Measurements from ENCODE around the gene BST1.

Gene BST1

DNA sequence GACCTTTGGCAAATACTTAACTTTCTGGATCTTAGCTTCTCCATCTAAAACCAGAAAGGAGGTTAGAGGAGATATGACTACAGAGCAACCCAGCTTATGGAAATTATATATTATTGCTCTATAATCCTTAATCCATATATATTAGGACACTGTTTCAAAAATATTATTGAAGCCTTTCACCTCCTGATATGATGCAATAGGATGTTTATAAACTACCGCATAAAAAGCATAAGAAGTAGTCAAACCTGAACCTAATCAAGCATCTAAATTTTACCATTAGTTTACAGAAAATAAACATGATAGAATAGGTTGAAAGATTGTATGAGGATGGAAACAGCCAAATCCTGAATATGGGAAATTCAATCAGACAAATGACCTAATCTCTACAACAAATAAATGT, 26.8 kb upstream of the BST1 start:
- no peak for DNase-seq (ENCODE audit: low read depth)

DNA sequence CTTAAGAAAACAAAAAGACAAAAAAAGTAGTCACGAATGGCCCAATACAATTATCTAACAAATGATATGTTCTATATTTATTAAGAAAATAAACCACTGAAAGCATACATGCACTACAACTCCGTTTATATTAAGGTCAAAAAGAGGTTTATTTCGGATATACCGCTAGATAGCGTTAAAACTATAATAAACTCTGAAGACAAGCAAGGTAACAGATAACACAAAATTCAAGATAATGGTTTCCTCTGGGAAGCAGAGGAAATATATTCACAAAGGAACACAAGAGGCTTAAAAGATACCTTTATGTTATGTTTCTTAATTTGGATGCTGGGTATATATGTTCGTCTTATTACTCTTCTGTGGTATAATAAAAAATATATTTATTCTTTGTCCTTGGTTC, 26.0 kb upstream of the BST1 start:
- no peak for DNase-seq (ENCODE audit: low read depth)

DNA sequence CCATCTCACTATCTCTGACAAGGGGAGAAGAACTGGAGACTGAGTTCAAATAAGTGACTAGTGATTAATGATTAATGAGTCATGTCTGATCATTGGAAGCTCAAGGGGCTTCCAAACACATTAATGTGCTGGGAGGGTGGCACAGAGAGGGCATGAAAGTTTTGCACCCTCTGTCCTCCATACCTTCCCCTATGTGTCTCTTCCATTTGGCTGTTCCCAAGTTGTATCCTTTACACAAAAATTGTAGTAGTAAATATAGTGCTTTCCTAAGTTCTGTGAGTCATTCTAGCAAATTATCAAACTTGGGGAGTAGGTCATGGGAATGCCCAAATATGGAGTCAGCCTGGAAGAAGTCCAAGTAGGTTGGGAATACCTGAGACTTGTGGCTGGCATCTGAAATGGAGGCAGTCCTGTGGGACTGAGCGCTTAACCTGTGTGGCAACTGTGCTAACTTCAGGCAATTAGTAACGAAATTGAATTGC, 25.3 kb upstream of the BST1 start:
- no peak for DNase-seq (ENCODE audit: low read depth)

DNA sequence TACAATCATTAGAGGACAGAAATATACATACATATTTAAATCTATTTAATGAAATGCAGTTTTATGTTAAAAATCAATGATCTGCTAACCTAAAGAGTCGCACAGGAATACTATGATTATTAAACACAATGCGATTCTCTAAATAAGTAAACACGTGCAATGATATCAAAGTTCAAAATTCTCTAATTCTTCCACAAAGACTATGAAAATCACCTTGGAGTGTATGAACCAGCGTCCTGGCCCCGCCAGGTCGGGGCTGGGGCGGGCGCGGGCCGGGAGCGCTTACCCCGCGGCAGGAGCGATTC, 21.8 kb upstream of the BST1 start:
- DNase-seq (ENCODE audit: low read depth): no peak

DNA sequence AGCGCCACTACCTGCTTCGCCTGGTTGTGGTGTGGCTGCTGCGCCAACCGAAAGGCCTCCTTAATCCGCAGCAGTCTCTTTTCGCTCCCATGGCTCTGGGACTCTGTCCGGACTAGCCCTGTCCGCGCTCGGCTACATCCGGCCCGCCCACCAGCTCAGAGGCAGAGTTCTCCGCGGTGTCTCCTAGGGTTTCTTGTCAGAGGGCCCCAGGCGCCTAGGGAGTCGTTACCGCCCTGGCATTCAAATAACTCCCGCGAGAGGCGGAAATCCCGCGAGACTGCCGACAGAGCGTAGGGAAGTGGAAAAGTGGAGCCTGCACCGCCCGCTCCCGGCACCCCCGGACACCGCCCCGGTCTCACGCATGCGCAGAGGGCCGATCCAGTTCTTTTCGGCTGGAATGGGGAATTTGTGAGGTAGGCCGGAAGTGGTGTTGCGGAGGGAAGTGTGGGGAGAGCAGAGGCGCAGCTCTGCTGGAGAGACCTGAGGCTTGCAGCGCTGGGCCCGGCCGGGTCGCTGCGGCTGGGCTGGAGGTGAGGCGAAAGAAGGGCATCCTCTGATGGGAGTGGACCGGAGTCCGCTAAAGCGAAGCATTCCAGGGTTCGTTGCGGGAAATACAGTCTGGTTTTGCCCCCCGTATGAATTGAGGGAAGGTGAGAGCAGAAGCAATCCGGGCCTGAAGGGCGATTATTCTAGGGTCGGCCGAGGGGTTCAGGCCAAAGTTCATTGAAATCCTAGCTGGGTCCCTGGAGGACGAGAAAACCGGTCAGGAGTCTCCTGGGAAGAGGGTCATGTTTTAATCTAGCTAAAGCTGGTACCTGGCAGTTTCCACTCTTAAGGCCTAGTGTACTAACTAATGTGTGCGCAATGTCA, 21.3 kb upstream of the BST1 start, which contains the start of gene FAM200B:
Gene FAM200B, plus strand, starts transcription at position 456 of the 870 bp plus-strand sequence. CDS start 5,151 bp downstream, outside the sequence.
- DNase-seq (ENCODE audit: low read depth): peak; percentile 99

DNA sequence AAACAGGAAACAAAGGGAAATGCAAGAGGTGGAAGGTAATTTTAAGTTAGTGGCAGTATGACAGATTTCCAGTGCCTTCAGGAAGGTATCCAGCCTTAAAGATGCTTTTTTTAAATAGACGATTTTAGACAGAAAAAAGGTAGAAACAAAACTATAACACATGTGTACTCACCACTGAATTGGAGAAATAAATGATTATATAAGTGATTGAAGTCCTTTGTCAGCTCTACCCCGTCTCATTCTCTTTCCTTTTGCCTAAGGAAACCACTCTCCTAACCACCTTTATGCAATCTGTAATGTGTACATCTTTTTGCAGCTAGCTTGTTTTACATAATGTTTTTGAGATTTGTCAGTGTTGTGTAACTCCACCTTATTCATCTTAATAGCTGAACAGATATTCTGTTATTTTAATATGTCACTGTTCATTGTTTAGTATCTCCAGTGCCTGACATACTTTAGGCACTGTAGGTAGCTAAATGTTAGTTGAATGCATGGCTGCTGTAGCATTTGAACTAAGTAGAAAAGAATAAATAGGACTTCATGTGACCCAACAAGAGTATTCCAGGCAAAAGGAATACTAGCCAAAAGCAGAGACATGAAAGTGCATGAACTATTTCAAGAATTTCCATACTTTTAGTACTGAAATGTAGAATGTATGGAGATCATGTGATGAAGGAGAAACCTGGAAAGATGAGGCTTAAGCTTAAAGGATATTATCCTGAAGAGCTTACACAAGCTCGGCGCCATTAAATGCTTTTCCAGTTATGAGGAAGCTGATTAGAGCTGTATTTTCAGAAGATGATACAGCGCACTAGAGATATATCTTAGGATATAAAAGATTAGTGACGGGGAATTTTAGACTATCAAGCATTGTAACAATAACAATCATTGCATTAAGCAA, 20.4 kb upstream of the BST1 start:
- no peak for DNase-seq (ENCODE audit: low read depth)

DNA sequence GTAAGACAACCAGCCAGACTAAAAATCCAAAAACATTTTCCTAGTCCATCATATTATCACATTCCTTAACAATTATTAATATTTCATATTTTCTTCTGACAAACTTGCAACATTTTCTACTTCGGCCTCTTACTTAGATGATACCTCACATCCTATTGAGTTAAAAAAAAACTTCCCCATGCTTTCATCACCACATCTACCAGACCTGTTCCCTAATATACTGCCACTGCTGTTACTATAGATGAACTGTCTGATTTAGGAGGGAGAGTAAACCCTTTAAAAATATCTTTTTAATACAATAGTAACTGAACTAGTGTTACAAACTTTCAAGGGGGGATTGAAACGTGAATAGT, 19.7 kb upstream of the BST1 start:
- DNase-seq (ENCODE audit: low read depth): no peak

DNA sequence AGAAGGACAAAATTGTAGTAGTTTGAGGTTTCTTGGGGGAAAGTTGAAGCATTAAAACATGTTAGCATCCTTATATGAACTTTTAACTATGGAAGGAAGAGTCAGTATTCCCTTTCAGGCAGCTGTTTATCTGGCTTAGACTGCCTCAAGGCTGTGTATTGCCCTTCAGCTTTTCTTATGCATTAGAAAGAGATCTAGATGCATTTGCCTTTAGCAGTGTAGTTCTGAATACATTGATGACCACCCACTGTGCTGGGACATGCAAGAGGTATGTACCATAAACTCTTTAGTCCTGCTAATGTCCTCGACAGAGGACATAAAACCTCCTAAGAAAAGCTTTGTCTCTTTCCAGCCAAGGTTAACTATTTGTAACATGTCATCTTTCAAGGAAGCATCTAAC, 18.4 kb upstream of the BST1 start:
- DNase-seq (ENCODE audit: low read depth): no peak

DNA sequence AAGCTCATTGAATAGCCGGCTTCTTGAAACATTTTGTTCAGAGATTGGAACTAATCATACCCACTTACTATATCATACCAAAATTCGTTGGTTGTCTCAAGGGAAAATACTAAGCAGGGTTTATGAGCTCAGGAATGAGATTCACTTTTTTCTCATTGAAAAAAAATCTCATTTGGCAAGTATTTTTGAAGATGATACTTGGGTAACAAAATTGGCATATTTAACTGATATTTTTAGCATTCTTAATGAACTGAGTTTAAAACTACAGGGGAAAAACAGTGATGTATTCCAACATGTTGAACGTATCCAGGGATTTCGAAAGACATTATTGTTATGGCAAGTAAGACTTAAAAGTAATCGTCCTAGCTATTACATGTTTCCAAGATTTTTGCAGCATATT, 14.8 kb upstream of the BST1 start:
- no peak for DNase-seq (ENCODE audit: low read depth)

DNA sequence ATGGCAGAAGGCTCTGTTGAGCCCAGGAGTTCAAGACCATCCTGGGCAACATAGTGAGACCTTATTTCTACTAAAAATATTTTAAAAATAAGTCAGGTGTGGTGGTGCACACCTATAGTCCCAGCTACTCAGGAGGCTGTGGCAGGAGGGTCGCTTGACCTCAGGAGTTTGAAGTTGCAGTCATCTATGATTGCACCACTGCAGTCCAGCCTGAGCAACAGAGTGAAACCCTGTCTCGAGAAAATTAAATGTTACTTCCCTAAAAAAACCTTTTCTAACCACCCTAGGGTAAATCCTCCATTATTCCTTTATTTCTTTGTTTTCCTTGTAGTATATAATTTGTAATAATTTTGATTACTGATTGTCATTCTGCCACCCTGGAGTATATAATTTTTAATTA, 13.3 kb upstream of the BST1 start:
- DNase-seq (ENCODE audit: low read depth): no peak

DNA sequence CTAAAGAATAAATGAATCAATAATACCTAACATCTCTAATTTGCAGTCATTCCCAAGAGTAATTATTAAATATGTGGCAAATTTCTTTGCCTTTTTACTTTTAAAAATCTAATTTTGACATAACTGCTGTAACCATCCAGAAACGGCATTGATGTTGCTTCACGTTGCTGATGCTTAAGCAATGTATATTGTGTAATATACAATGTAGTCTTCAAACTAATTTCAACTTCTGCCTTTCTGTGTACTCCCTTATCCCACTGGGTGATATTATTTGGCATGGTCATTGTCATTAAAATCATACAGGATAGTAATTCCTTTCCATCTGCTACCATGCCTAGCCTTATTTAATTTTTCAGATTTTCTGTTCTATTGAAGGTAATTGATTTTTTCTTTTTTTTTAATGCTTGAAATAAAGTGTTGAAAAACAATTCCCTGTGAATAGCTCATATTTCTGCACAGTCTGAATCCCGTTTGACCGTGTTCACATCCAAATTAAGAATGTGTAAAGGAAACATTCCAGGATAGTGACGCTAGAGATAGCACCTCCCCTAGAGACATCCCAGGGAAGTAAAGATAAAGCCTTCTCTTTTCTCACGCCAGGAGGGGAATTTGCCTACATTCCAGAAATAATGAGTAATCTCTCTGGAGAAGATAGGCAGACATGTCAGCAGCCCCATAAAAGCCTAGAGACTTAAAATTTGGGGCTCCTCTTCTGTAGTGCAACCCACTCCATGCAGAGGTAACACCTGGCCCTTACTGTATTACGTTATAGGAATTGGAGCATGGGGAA, 12.7 kb upstream of the BST1 start:
- DNase-seq (ENCODE audit: low read depth): no peak

DNA sequence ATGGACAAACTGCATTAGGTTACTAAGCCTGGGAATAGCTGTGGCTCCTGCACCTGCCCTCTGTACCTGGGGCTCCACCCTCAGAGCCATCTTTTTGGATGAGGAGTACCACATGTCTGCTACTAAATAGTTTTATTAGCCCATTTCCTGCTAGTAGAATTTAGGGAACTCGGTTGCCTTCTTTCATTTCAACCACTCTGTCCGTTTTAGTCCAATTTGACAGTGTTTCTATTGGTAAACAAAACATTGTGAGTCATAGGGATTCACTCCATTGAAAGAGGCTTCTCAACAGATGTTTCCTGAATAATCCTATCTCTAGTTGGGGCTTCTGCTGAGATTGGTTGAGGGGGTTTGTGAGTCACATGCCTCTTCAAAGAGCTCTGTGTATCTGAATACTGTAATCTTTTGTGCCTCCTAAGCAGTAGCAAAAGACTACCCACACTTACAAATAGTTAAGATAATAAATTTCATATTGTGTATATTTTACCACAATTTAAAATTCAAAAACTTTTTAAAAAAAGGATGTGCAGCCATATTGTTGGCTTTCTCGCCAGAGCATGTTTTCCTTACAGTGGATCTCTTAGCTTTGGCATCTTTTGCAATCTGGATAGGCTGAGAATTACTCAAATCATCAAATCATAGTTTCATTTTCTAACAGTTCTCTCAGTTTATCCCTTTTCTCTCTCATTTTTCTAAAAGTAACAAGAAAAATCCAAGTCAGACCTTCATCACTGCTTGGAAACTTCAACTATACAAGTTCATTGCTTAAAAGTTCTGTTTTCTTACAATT, 11.3 kb upstream of the BST1 start:
- DNase-seq (ENCODE audit: low read depth): no peak

DNA sequence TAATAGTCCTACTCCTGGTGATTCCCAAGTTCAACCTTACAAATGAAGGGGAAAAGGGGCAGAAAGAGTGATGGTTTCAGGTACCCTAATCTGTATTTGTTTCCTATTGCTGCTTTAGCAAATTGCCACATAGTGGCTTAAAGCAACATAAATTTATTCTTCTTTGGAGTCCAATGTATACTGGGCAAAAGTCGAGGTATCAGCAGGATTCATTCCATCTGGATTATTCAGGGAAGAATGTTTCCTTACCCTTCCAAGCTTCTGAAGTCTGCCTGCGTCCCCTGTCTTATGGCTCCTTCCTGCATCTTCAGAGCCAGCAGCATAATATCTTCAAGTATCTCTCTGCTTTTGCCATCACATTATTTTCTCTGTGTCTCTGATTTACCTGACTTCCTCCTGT, 10.3 kb upstream of the BST1 start:
- no peak for DNase-seq (ENCODE audit: low read depth)

DNA sequence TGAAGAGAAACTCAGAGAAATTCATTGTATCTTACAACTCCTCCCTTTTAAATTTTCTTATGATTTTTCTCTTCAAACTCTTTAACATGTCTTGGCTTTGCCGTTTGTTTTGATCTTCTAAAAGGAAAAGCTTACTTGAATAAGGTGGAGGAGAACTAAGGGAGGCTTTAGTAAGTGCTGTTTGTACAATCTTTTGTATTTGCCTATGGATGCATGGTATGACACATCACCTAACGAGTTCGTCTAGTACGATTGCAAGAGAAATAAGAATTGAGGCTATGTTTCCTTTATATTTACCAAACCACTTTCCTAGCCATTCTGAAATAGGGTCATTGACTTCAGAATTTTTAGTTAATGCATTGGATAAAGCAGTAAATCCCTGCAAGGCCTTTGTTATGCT, 8.4 kb upstream of the BST1 start:
- no peak for DNase-seq (ENCODE audit: low read depth)

DNA sequence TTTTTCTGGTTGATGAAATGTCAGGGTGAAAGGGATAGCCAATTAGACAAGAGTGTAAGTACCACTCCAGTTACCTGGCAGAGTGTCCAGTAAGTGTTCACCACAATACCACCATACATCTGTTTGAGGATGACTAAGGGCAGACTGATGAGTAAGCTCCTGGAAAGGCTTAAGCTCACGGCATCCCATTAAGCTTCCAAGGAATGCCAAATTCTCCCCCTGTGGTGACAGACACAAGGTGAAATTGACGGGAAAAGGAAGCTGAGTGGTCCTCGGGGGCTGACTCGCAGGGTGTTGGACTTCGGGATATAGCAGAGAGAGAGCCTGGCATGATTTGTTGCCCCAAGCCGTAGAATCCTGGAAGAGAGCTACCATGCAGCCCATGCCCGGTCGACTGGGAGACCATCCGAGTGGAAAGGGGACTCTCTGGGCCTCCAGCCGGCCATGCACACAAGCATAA, 7.6 kb upstream of the BST1 start:
- DNase-seq (ENCODE audit: low read depth): no peak

DNA sequence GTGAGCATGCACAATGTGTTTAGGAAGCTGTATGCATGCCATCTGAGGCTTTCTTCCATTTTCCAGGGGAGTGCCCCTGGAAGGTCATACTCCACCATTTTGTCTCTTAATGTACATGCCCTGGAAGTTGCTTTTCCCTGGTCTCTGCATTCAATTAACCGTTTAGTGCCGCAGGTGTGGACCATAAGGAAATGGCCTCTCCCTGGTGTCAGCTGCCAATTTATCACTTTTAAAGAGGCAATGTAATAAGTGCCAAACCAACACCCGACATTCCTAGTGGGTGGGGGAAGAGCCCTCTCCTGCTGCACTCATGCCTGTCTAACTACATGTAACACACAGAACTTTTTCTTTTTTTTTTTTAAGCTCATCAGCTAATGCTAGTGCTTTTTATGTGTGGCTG, 7.1 kb upstream of the BST1 start:
- DNase-seq (ENCODE audit: low read depth): no peak

DNA sequence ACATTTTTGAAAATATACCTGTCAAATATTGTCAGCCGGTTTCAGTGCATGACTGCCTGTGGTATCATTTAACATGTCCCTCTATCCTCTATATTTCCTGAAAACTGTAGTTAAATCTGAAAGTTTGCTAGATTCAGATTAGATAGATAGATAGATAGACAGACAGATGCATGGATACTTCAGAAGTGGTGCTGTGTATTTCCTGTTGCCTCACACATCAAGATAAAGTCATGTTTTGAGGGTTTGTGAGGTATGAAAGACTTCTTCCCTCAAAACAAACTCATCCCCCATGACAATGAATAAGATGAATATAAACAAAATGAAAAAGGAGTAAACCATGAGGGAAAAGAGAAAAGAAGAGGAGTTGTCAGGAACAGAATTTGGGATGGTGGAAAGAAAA, 6.0 kb upstream of the BST1 start:
- no peak for DNase-seq (ENCODE audit: low read depth)

DNA sequence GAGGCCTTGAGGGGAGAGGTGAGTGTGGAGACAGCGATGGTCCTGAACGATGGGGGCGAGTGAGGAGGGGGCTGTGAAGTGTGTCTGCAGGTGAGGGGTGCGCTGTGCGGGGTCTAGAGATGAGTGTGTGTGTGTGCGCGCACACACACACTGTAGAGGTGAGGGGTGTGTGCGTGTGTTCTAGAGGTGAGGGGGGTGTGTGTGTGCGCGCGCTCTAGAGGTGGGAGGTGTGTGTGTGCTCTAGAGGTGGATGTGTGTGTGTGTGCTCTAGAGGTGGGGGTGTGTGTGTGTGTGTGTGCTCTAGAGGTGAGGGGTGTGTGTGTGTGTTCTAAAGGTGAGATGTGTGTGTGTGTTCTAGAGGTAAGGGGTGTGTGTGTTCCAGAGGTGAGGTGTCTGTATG, 574 bp downstream of the BST1 start:
- DNase-seq (ENCODE audit: low read depth): no peak

DNA sequence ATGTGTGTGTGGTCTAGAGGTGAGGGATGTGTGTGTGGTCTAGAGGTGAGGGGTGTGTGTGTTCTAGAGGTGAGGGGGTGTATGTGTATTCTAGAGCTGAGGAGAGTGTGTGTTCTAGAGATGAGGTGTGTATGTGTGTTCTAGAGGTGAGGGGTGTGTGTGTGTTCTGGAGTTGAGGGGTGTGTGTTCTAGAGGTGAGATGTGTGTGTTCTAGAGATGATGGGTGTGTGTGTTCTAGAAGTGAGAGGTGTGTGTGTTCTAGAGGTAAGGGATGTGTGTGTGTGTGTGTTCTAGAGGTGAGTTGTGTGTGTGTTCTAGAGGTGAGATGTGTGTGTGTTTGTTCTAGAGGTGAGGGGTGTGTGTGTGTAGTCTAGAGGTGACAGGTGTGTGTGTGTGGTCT, 1.3 kb downstream of the BST1 start:
- DNase-seq (ENCODE audit: low read depth): no peak

DNA sequence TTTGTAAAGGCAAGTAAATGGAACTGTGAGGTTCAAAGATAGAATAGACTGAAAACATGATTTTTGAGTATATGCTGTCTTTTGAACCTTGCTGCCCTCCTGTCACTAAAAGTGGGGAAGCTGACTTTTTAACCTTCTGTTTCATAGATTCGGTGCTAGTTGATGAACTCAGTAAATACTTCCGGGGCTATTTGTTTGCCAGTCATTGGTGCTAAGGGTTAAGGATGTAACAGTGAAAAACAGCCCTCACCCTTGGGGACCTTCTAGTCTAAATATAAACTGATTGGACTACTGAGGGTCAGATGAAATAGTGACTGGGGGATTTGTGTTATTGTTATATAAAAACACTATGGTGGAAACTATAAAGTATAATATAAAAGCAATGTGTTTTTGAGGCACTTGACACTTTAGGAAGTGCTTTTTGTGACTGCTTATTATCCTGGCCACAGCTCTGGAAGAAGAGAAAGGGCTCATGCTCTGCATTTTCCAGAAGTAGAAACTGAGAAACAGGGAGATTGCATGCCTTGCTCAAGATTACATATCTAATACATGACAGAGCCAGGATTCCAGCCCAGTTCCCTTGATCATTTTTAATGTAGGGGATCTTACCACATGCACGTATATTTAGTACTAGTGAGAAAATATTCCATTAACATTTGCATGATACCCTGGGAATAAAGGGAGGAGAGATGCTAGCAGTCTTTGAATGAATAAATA, 3.9 kb downstream of the BST1 start:
- DNase-seq (ENCODE audit: low read depth): no peak

DNA sequence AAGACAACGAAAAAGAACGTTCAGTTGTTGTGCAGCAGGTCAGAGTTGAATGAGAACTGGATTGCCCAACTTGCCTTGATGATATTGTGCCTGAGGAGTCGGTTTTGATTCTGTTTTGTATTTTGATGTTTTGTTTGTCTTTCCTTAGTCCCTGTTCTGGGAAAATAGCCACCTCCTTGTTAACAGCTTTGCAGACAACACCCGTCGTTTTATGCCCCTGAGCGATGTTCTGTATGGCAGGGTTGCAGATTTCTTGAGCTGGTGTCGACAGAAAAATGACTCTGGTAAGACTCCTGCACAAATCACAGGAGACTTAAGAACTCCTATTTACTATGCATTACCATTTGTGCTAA, 4.5 kb downstream of the BST1 start:
- DNase-seq (ENCODE audit: low read depth): no peak

All from activated T-cell treated with anti-CD3 and anti-CD28 coated beads for 48 hours (primary cell).